Fibroblast of the conjunctiva (primary cell): ENCODE measurements around the gene AKT1S1.

Experiments
- DNase-seq: peaks from one replicate; pipeline ENCODE4 v3.0.0-alpha.2; 2010; ENCODE audit warnings: low read depth

AKT1S1 gene

GRCh38 chr19:49853852-49854377 lies 23.2 kb downstream of the AKT1S1 start:
- DNase-seq = no peak

- no peak for DNase-seq
Observed at GRCh38 chr19:49852631-49853126, 24.5 kb downstream of the AKT1S1 start.

- no peak for DNase-seq
Observed at GRCh38 chr19:49851456-49852259, 25.5 kb downstream of the AKT1S1 start.

- peak; percentile 81 for DNase-seq
Observed at GRCh38 chr19:49850487-49851342, 26.4 kb downstream of the AKT1S1 start, which contains the start of gene PTOV1. TSS of gene PTOV1 (plus strand) at chr19:49851159.

- DNase-seq = no peak
Observed at GRCh38 chr19:49850221-49850486, 27.0 kb downstream of the AKT1S1 start.

- no peak for DNase-seq
Observed at GRCh38 chr19:49849433-49850220, 27.5 kb downstream of the AKT1S1 start.

- DNase-seq = no peak
Observed at GRCh38 chr19:49848938-49849337, 28.2 kb downstream of the AKT1S1 start.

GRCh38 chr19:49847731-49848696 lies 29.1 kb downstream of the AKT1S1 start:
- DNase-seq = peak; percentile 62

GRCh38 chr19:49846408-49846807 lies 30.7 kb downstream of the AKT1S1 start:
- no peak for DNase-seq

GRCh38 chr19:49845414-49845813 lies 31.7 kb downstream of the AKT1S1 start:
- DNase-seq = no peak

- DNase-seq = no peak
Observed at GRCh38 chr19:49844138-49845095, 32.7 kb downstream of the AKT1S1 start.

- DNase-seq = no peak
Observed at GRCh38 chr19:49843265-49843664, 33.9 kb downstream of the AKT1S1 start.

- no peak for DNase-seq
Observed at GRCh38 chr19:49840736-49841249, 36.4 kb downstream of the AKT1S1 start.

- DNase-seq = no peak
Observed at GRCh38 chr19:49840321-49840720, 36.8 kb downstream of the AKT1S1 start.

GRCh38 chr19:49839713-49840112 lies 37.4 kb downstream of the AKT1S1 start:
- no peak for DNase-seq

GRCh38 chr19:49838885-49839588 lies 38.1 kb downstream of the AKT1S1 start:
- DNase-seq = no peak

GRCh38 chr19:49837425-49837824 lies 39.7 kb downstream of the AKT1S1 start:
- no peak for DNase-seq

- DNase-seq = no peak
Observed at GRCh38 chr19:49837009-49837310, 40.2 kb downstream of the AKT1S1 start.
